H1 (cell line): ENCODE results near the gene ASB3. TPM values are rescaled to one million over a fixed set of nuclear protein-coding genes. Genes with fewer than 3 reads are reported as not detected.

Experiments used
- CTCF ChIA-PET: fragments of 300-600 bp; sonication (Branson Sonifier 250); formaldehyde crosslinking; loops from one replicate; lab custom pipeline; 2021; ENCODE audit not compliant: partially characterized antibody; lab: Charles Lee
- POLR2A ChIA-PET: fragments of 300-600 bp; sonication (Branson Sonifier 250); formaldehyde crosslinking; loops from one replicate; lab custom pipeline; 2021; ENCODE audit warnings: inconsistent platforms; ENCODE audit not compliant: partially characterized antibody; lab: Charles Lee
- DNase-seq, 2 experiments: peaks; one replicate each; pipeline versions ENCODE4 v3.0.0 to v3.0.0-alpha.2; 2010 to 2022; ENCODE audit warnings: low spot score in 2 of 2, low read depth in 1 of 2, mixed read lengths in 1 of 2
- FAIRE-seq: peaks from 2 replicates; lab custom pipeline; 2011; peaks lifted over from hg19 to GRCh38; lab: Jason Lieb, UNC
- H2AFZ ChIP-seq: 2 replicates; pipeline ENCODE4 v1.8.1; 2012; ENCODE audit warnings: low read length, inconsistent platforms
- H2AK5ac ChIP-seq: 2 replicates; pipeline ENCODE4 v1.6.1; 2013; ENCODE audit warnings: low read depth, low read length
- H2BK120ac ChIP-seq: replicated peaks from 2 replicates; pipeline ENCODE3; 2013; ENCODE audit warnings: low read depth, low read length, inconsistent platforms
- H2BK12ac ChIP-seq: 2 replicates; pipeline ENCODE4 v1.6.1; 2013; ENCODE audit warnings: low read depth, low read length
- H2BK15ac ChIP-seq: 2 replicates; pipeline ENCODE4 v1.6.1; 2013; ENCODE audit warnings: low read length
- H2BK20ac ChIP-seq: 2 replicates; pipeline ENCODE4 v1.6.1; 2013; ENCODE audit warnings: low read length
- H2BK5ac ChIP-seq: 2 replicates; pipeline ENCODE4 v1.6.1; 2013; ENCODE audit warnings: low read depth, low read length
- H3K14ac ChIP-seq: 2 replicates; pipeline ENCODE4 v1.6.1; 2013; ENCODE audit warnings: inconsistent platforms; ENCODE audit not compliant: insufficient read length
- H3K18ac ChIP-seq: 2 replicates; pipeline ENCODE4 v1.6.1; 2013; ENCODE audit warnings: low read length; ENCODE audit errors: extremely low read depth
- H3K23ac ChIP-seq: 2 replicates; pipeline ENCODE4 v1.6.1; 2013; ENCODE audit warnings: inconsistent platforms; ENCODE audit not compliant: insufficient read length
- H3K23me2 ChIP-seq: 2 replicates; pipeline ENCODE4 v1.6.1; 2013; ENCODE audit warnings: low read depth, low read length
- H3K27ac ChIP-seq: 2 replicates; pipeline ENCODE4 v1.6.1; 2011; ENCODE audit warnings: low read depth, low read length, inconsistent platforms
- H3K27me3 ChIP-seq, 4 experiments: replicated peaks in 1 of 4; 1 replicate in 1 of 4; 2 replicates in 3 of 4; pipeline versions ENCODE4 v1.6.1 to v1.8.1; 2011 to 2013; ENCODE audit warnings: low read length in 3 of 4, mild to moderate bottlenecking in 3 of 4, inconsistent platforms in 2 of 4, mixed read lengths in 2 of 4, moderate library complexity in 1 of 4; ENCODE audit not compliant: control insufficient read depth in 3 of 4, insufficient read depth in 3 of 4; ENCODE audit errors: extremely low read depth in 1 of 4
- H3K36me3 ChIP-seq, 4 experiments: 2 replicates each; pipeline versions ENCODE4 v1.6.1 to v1.8.1; 2011 to 2013; ENCODE audit warnings: mild to moderate bottlenecking in 4 of 4, low read length in 3 of 4, moderate library complexity in 2 of 4, control low read depth in 1 of 4, inconsistent platforms in 1 of 4; ENCODE audit not compliant: insufficient read depth in 4 of 4, control insufficient read depth in 2 of 4
- H3K4ac ChIP-seq: replicated peaks from 2 replicates; pipeline ENCODE3; 2013; ENCODE audit warnings: low read length, low read depth, mixed read lengths, inconsistent platforms; ENCODE audit not compliant: insufficient read length
- H3K4me1 ChIP-seq, 4 experiments: replicated peaks in 1 of 4; 1 replicate in 1 of 4; 2 replicates in 3 of 4; pipeline versions ENCODE4 v1.6.1 to v1.8.1; 2011 to 2013; ENCODE audit warnings: low read length in 3 of 4, inconsistent platforms in 2 of 4, mixed read lengths in 1 of 4; ENCODE audit not compliant: insufficient read depth in 4 of 4, control insufficient read depth in 3 of 4
- H3K4me2 ChIP-seq, 2 experiments: 2 replicates each; pipeline versions ENCODE4 v1.6.1 to v1.8.1; 2011 to 2013; ENCODE audit warnings: low read depth in 2 of 2, low read length in 2 of 2, control low read depth in 1 of 2, inconsistent platforms in 1 of 2, mild to moderate bottlenecking in 1 of 2; ENCODE audit not compliant: insufficient read depth in 1 of 2
- H3K4me3 ChIP-seq, 4 experiments: fragments of 200-600, 300-600 bp in 1 of 4; sonication (generic), shearing (Covaris generic), sonication (Bioruptor Twin) in 1 of 4; 2 replicates each; pipeline versions ENCODE4 v1.5.1 to v1.8.1; 2011 to 2016; ENCODE audit warnings: low read length in 4 of 4, low read depth in 3 of 4, control low read depth in 2 of 4, inconsistent platforms in 2 of 4, mild to moderate bottlenecking in 2 of 4, mixed read lengths in 1 of 4, moderate library complexity in 1 of 4; ENCODE audit not compliant: insufficient read depth in 2 of 4; ENCODE audit errors: extremely low read depth in 1 of 4
- H3K56ac ChIP-seq: replicated peaks from 2 replicates; pipeline ENCODE3; 2013; ENCODE audit warnings: low read depth, mild to moderate bottlenecking, mixed read lengths, low read length, inconsistent platforms; ENCODE audit not compliant: insufficient read length
- H3K79me1 ChIP-seq: 2 replicates; pipeline ENCODE4 v1.6.1; 2013; ENCODE audit warnings: low read depth, low read length, control low read depth
- H3K79me2 ChIP-seq, 2 experiments: 2 replicates each; pipeline versions ENCODE4 v1.6.1 to v1.8.1; 2012 to 2013; ENCODE audit warnings: low read length in 2 of 2, mild to moderate bottlenecking in 2 of 2, inconsistent platforms in 1 of 2; ENCODE audit not compliant: insufficient read depth in 2 of 2, control insufficient read depth in 1 of 2
- H3K9ac ChIP-seq, 4 experiments: replicated peaks in 1 of 4; 1 replicate in 1 of 4; 2 replicates in 3 of 4; pipeline versions ENCODE4 v1.6.1 to v1.8.1; 2011 to 2013; ENCODE audit warnings: low read depth in 3 of 4, low read length in 3 of 4, control low read depth in 2 of 4, mild to moderate bottlenecking in 2 of 4, moderate library complexity in 2 of 4, inconsistent platforms in 1 of 4; ENCODE audit errors: extremely low read depth in 1 of 4
- H3K9me3 ChIP-seq, 2 experiments: 2 replicates each; pipeline versions ENCODE4 v1.6.1 to v1.8.1; 2012 to 2013; ENCODE audit warnings: mild to moderate bottlenecking in 2 of 2, moderate library complexity in 2 of 2, control low read depth in 1 of 2, inconsistent platforms in 1 of 2, low read depth in 1 of 2, low read length in 1 of 2, mixed read lengths in 1 of 2; ENCODE audit not compliant: insufficient read depth in 2 of 2
- H4K20me1 ChIP-seq, 2 experiments: replicated peaks in 1 of 2; 2 replicates each; pipeline versions ENCODE3 to v1.8.1; 2011 to 2013; ENCODE audit warnings: inconsistent platforms in 2 of 2, low read length in 2 of 2, mild to moderate bottlenecking in 1 of 2; ENCODE audit not compliant: insufficient read depth in 2 of 2, control insufficient read depth in 1 of 2
- H4K5ac ChIP-seq: 2 replicates; pipeline ENCODE4 v1.6.1; 2013; ENCODE audit warnings: low read length, low read depth, mixed read lengths, inconsistent platforms; ENCODE audit not compliant: insufficient read length
- H4K8ac ChIP-seq: 2 replicates; pipeline ENCODE4 v1.8.0; 2013; ENCODE audit warnings: mild to moderate bottlenecking, moderate library complexity, low read length, inconsistent platforms; ENCODE audit not compliant: insufficient read depth; ENCODE audit errors: extremely low read depth
- H4K91ac ChIP-seq: replicated peaks from 2 replicates; pipeline ENCODE3; 2013; ENCODE audit warnings: low read length, mixed read lengths, inconsistent platforms; ENCODE audit not compliant: insufficient read length
- CBX5 ChIP-seq: fragments of 300-800, 300-1000 bp; sonication (generic); IDR thresholded peaks from 2 replicates; pipeline ENCODE4 v1.7.1; 2016; ENCODE audit warnings: antibody characterized with exemption, low read length, low read depth
- CBX8 ChIP-seq: fragments of 300-800, 300-1000 bp; sonication (generic); IDR thresholded peaks from 2 replicates; pipeline ENCODE4 v1.7.1; 2016; ENCODE audit warnings: low read depth, low read length, borderline replicate concordance
- CTBP2 ChIP-seq: IDR thresholded peaks from 2 replicates; pipeline ENCODE4 v1.7.0; 2011; ENCODE audit warnings: borderline replicate concordance, mild to moderate bottlenecking, moderate library complexity, mixed read lengths, low read length; ENCODE audit not compliant: insufficient read depth, insufficient read length
- GABPA ChIP-seq: IDR thresholded peaks from 2 replicates; pipeline ENCODE4 v1.6.1; 2011; ENCODE audit warnings: mild to moderate bottlenecking, low read length, moderate library complexity, borderline replicate concordance; ENCODE audit not compliant: insufficient read depth
- GTF2F1 ChIP-seq: IDR thresholded peaks from 2 replicates; pipeline ENCODE4 v1.6.1; 2012; ENCODE audit warnings: low read depth, low read length, improper control_type of control experiment, borderline replicate concordance
- JUND ChIP-seq: IDR thresholded peaks from 2 replicates; pipeline ENCODE4 v1.6.1; 2011; ENCODE audit warnings: mild to moderate bottlenecking, improper control_type of control experiment, low read length
- MAX ChIP-seq: IDR thresholded peaks from 2 replicates; pipeline ENCODE4 v1.6.1; 2012; ENCODE audit warnings: inconsistent platforms
- POLR2AphosphoS5 ChIP-seq: IDR thresholded peaks from 2 replicates; pipeline ENCODE4 v1.6.1; 2011; ENCODE audit warnings: low read depth, low read length
- SIN3A ChIP-seq, 2 experiments: IDR thresholded peaks in 1 of 2; conservative IDR thresholded peaks in 1 of 2; 2 replicates each; pipeline ENCODE4 v1.6.1; 2011 to 2012; ENCODE audit warnings: low read length in 2 of 2, improper control_type of control experiment in 1 of 2, low read depth in 1 of 2, mild to moderate bottlenecking in 1 of 2
- SP2 ChIP-seq: IDR thresholded peaks from 2 replicates; pipeline ENCODE4 v1.6.1; 2012; ENCODE audit warnings: mild to moderate bottlenecking, low read length, inconsistent platforms
- TCF12 ChIP-seq: IDR thresholded peaks from 2 replicates; pipeline ENCODE4 v1.6.1; 2011; ENCODE audit warnings: low read depth, mild to moderate bottlenecking, low read length
- USF2 ChIP-seq: IDR thresholded peaks from 2 replicates; pipeline ENCODE4 v1.6.1; 2011; ENCODE audit warnings: low read length, improper control_type of control experiment
- WGBS, 2 experiments: shearing (Covaris generic) in 1 of 2; methylation state at CpG; one replicate each; pipeline versions ENCODE4 v1.1.6 to v1.1.7; 2013 to 2015; ENCODE audit warnings: low lambda C conversion rate in 2 of 2, mixed read lengths in 2 of 2, inconsistent platforms in 1 of 2, low coverage in 1 of 2, missing lambda C conversion rate in 1 of 2; ENCODE audit not compliant: insufficient replicate concordance in 2 of 2, insufficient coverage in 1 of 2, insufficient read length in 1 of 2; ENCODE audit errors: extremely low coverage in 1 of 2, missing lambda C conversion rate in 1 of 2; 5-methylcytosine and 5-hydroxymethylcytosine counted together
- polyA plus RNA-seq, 7 experiments: library from polyadenylated mRNA; depleted of rRNA in 3 of 7; stranded (reverse) in 5 of 7; unstranded in 2 of 7; fragments of >200 nt in 5 of 7; fragments of 200-250 nt in 2 of 7; gene quantifications; 1 replicate in 5 of 7; 2 replicates in 1 of 7; 4 replicates in 1 of 7; pipeline versions ENCODE4 v1.2.1 to v1.2.3, GENCODE V29; 2011 to 2013; ENCODE audit warnings: missing spikeins in 2 of 7, mixed read lengths in 2 of 7
- total RNA-seq: library from RNA; stranded (reverse); fragmentation: NEBNext Ultra II Directional; extraction: Animal tissue kit (Norgen Biotek cat#: 25700); gene quantifications from 2 replicates; pipeline ENCODE4 v1.2.1, GENCODE V29; 2021

ASB3 gene
- total and polyA plus RNA-seq, 2 of the 8 experiments (the other 6 are each of a cell fraction or from before 2014, with no cell fraction given): 22.6 to 25.4 TPM

GRCh38 chr2:53737091-53737490, 49.7 kb downstream of the ASB3 start:
- no peak overlapping the region for H3K56ac ChIP-seq
- WGBS, 2 experiments: 91% methylated on average over 5 of the region's 5 CpGs; no CpG with 5 or more reads in 1 of the 2 experiments
- TF ChIP-seq USF2 (no peak), CBX8 (no peak), CTBP2 (no peak), JUND (no peak), SIN3A (conservative IDR thresholded peaks at IDR 0.05 in 1 of 2, IDR thresholded peaks at IDR 0.05 in 1 of 2; ENCODE audit: low read depth in 1 of 2, low read length in 2 of 2) (no peak), POLR2AphosphoS5 (no peak), SP2 (no peak), GTF2F1 (no peak), GABPA (no peak), TCF12 (no peak), CBX5 (no peak), MAX (no peak)

More at GRCh38 chr2:53737091-53737490, 49.7 kb downstream of the ASB3 start:
- ChIA-PET POLR2A (no interaction called here), CTCF (no interaction called here)
- no peak overlapping the region for H4K5ac ChIP-seq
- FAIRE-seq: no peak
- H3K23me2 ChIP-seq: no peaks in the 10 kb centered on the region
- DNase-seq: no peak
- H3K4me2 ChIP-seq: no peak overlapping the region
- H3K79me1 ChIP-seq: no peaks in the 10 kb centered on the region
- H2BK120ac ChIP-seq: no peak overlapping the region
- H3K18ac ChIP-seq: peak overlapping the region; percentile 4; the same call in 1 of the 2 replicates
- no peak overlapping the region for H4K91ac ChIP-seq
- no peak overlapping the region for H3K23ac ChIP-seq
- H3K4me1 ChIP-seq: no peaks in the 10 kb centered on the region
- no peaks in the 10 kb centered on the region for H3K9me3 ChIP-seq
- no peak overlapping the region for H2BK12ac ChIP-seq
- H3K27me3 ChIP-seq: no peaks in the 10 kb centered on the region
- no peak overlapping the region for H3K14ac ChIP-seq
- no peak overlapping the region for H2BK20ac ChIP-seq
- H2BK5ac ChIP-seq: no peak overlapping the region
- no peak overlapping the region for H2BK15ac ChIP-seq
- H3K79me2 ChIP-seq: no peaks in the 10 kb centered on the region
- H2AK5ac ChIP-seq: no peak overlapping the region
- H4K8ac ChIP-seq: no peak overlapping the region
- no peak overlapping the region for H3K27ac ChIP-seq
- H3K9ac ChIP-seq: no peak overlapping the region
- H2AFZ ChIP-seq: no peak overlapping the region
- no peak overlapping the region for H3K4me3 ChIP-seq
- H3K4ac ChIP-seq: no peak overlapping the region
- no peaks in the 10 kb centered on the region for H4K20me1 ChIP-seq
- no peaks in the 10 kb centered on the region; a peak in 1 of 8 replicates for H3K36me3 ChIP-seq
